ENCODE data around the gene RAB3C. TPM values are rescaled to one million over a fixed set of nuclear protein-coding genes. Genes with fewer than 3 reads are reported as not detected.

The RAB3C gene
- total and polyA plus RNA-seq, 10 donors = 0.06 to 2.0 (median 0.21) TPM; not detected in 2

- DNase-seq = no peak
- H3K4me1 ChIP-seq = no peaks in the 10 kb centered on the region
- H3K9me3 ChIP-seq = peaks cover 0 to 13% (median 10%) of the 10 kb centered on the region in 8 donors
- H3K36me3 ChIP-seq = no peaks in the 10 kb centered on the region
- TF ChIP-seq POLR2A (IDR thresholded peaks at IDR 0.05) (no peak), POLR2AphosphoS5 (IDR thresholded peaks at IDR 0.05) (no peak), CTCF (IDR thresholded peaks at IDR 0.05 in 8 of 11, conservative IDR thresholded peaks at IDR 0.05 in 3 of 11) (no peak)
- H3K27ac ChIP-seq = no peak overlapping the region
- H3K4me3 ChIP-seq = no peak overlapping the region
- no peaks in the 10 kb centered on the region for H3K27me3 ChIP-seq (replicated peaks in 1 of 7)
- intact Hi-C loops (cut with DNase I; ENCODE audit: low total_unique reads) = no loop called here
Measured at GRCh38 chr5:58834242-58835225, 251.7 kb downstream of the RAB3C start.

- Histone ChIP-seq H3K27ac (no peak overlapping the region), H3K4me3 (no peak overlapping the region), H3K9me3 (peaks cover 3 to 31% (median 24%) of the 10 kb centered on the region in 8 donors), H3K27me3 (replicated peaks in 1 of 7) (no peaks in the 10 kb centered on the region), H3K36me3 (no peaks in the 10 kb centered on the region), H3K4me1 (no peaks in the 10 kb centered on the region)
- TF ChIP-seq CTCF (IDR thresholded peaks at IDR 0.05 in 8 of 11, conservative IDR thresholded peaks at IDR 0.05 in 3 of 11) = no peak
- intact Hi-C loops (cut with DNase I; ENCODE audit: low total_unique reads) = no loop called here
- DNase-seq = no peak
- WGBS, 5 donors = 75 to 87% (median 78%) methylated on average over 3 of the region's 3 CpGs
Measured at GRCh38 chr5:58836351-58836750, 253.5 kb downstream of the RAB3C start.

GRCh38 chr5:58838729-58839128, 255.9 kb downstream of the RAB3C start:
- TF ChIP-seq POLR2AphosphoS5 (IDR thresholded peaks at IDR 0.05) (no peak), CTCF (IDR thresholded peaks at IDR 0.05 in 8 of 11, conservative IDR thresholded peaks at IDR 0.05 in 3 of 11) (no peak), POLR2A (IDR thresholded peaks at IDR 0.05) (no peak)
- DNase-seq = no peak
- Histone ChIP-seq H3K9me3 (peaks cover 3 to 31% (median 24%) of the 10 kb centered on the region in 8 donors), H3K27me3 (replicated peaks in 1 of 7) (no peaks in the 10 kb centered on the region), H3K27ac (no peak overlapping the region), H3K36me3 (no peaks in the 10 kb centered on the region), H3K4me3 (no peak overlapping the region), H3K4me1 (no peaks in the 10 kb centered on the region)
- intact Hi-C loops (cut with DNase I; ENCODE audit: low total_unique reads) = no loop called here

GRCh38 chr5:58842852-58843251, 260.0 kb downstream of the RAB3C start:
- H3K9me3 ChIP-seq = peaks cover 3 to 31% (median 24%) of the 10 kb centered on the region in 8 donors
- TF ChIP-seq CTCF (IDR thresholded peaks at IDR 0.05 in 8 of 11, conservative IDR thresholded peaks at IDR 0.05 in 3 of 11) = no peak
- TF ChIP-seq POLR2AphosphoS5 (IDR thresholded peaks at IDR 0.05) = no peak
- TF ChIP-seq POLR2A (IDR thresholded peaks at IDR 0.05) = no peak
- no peaks in the 10 kb centered on the region for H3K4me1 ChIP-seq
- intact Hi-C loops (cut with DNase I; ENCODE audit: low total_unique reads) = no loop called here
- DNase-seq = no peak
- H3K4me3 ChIP-seq = no peak overlapping the region
- H3K27ac ChIP-seq = no peak overlapping the region
- H3K36me3 ChIP-seq = no peaks in the 10 kb centered on the region
- 81 to 96% (median 91%) methylated on average over 2 of the region's 2 CpGs for WGBS, 5 donors
- no peaks in the 10 kb centered on the region for H3K27me3 ChIP-seq (replicated peaks in 1 of 7)

Data from spleen (tissue), 11 donors.